ENCODE data around the gene ST6GALNAC1.
"Not testable (repeated sequence)": the region's sequence is repeated elsewhere in the genome, so short reads cannot be mapped to it uniquely, and the experiment has no call there.

Gene ST6GALNAC1

GRCh38 chr17:76641501-76641900 lies 2.1 kb downstream of the ST6GALNAC1 start:
- DNase-seq, result no peak

GRCh38 chr17:76640550-76641380 lies 2.8 kb downstream of the ST6GALNAC1 start:
- DNase-seq, result no peak

GRCh38 chr17:76638263-76638662 lies 5.3 kb downstream of the ST6GALNAC1 start:
- no peak for DNase-seq

- not testable (repeated sequence) for DNase-seq
Observed at GRCh38 chr17:76636486-76637206, 6.9 kb downstream of the ST6GALNAC1 start.

- no peak for DNase-seq
Observed at GRCh38 chr17:76635659-76636360, 7.7 kb downstream of the ST6GALNAC1 start.

GRCh38 chr17:76635039-76635438 lies 8.5 kb downstream of the ST6GALNAC1 start:
- DNase-seq, result no peak

GRCh38 chr17:76633628-76634328 lies 9.8 kb downstream of the ST6GALNAC1 start:
- no peak for DNase-seq

- DNase-seq, result no peak
Observed at GRCh38 chr17:76631821-76632565, 11.6 kb downstream of the ST6GALNAC1 start.

GRCh38 chr17:76630151-76630550 lies 13.4 kb downstream of the ST6GALNAC1 start:
- DNase-seq, result no peak

- no peak for DNase-seq
Observed at GRCh38 chr17:76627510-76627909, 16.0 kb downstream of the ST6GALNAC1 start.

- DNase-seq, result no peak
Observed at GRCh38 chr17:76626442-76626841, 17.1 kb downstream of the ST6GALNAC1 start.

- no peak for DNase-seq
Observed at GRCh38 chr17:76625496-76625895, 18.1 kb downstream of the ST6GALNAC1 start.

- DNase-seq, result peak; percentile 64
Observed at GRCh38 chr17:76623271-76624146, 20.0 kb downstream of the ST6GALNAC1 start.

GRCh38 chr17:76617838-76618237 lies 25.7 kb downstream of the ST6GALNAC1 start:
- no peak for DNase-seq

- DNase-seq, result no peak
Observed at GRCh38 chr17:76614912-76615617, 28.5 kb downstream of the ST6GALNAC1 start.

GRCh38 chr17:76614064-76614759 lies 29.3 kb downstream of the ST6GALNAC1 start:
- not testable (repeated sequence) for DNase-seq

GRCh38 chr17:76612977-76613851 lies 30.3 kb downstream of the ST6GALNAC1 start:
- no peak for DNase-seq

- DNase-seq, result no peak
Observed at GRCh38 chr17:76612465-76612864, 31.1 kb downstream of the ST6GALNAC1 start.

GRCh38 chr17:76611758-76612157 lies 31.8 kb downstream of the ST6GALNAC1 start:
- DNase-seq, result no peak
